ENCODE results near the gene AKR1C1.

GRCh38 chr10:4926400-4926799, 36.8 kb upstream of the AKR1C1 start:
- TF ChIP-seq EZH2 (IDR thresholded peaks at IDR 0.05; ENCODE audit: borderline replicate concordance, low read depth, low read length, severe bottlenecking) (no peak), POLR2AphosphoS5 (IDR thresholded peaks at IDR 0.05; ENCODE audit: insufficient read depth, low read depth, low read length) (no peak), POLR2A (IDR thresholded peaks at IDR 0.05; ENCODE audit: low read depth, low read length) (no peak)
